ENCODE measurements around the gene C14orf93. TPM values are rescaled to one million over a fixed set of nuclear protein-coding genes. Genes with fewer than 3 reads are reported as not detected.

Gene C14orf93
- total and polyA plus RNA-seq, 9 of the 15 experiments (the other 6 are each of a cell fraction or from before 2014, with no cell fraction given), result 2.2 to 22.4 (median 16.1) TPM

DNA sequence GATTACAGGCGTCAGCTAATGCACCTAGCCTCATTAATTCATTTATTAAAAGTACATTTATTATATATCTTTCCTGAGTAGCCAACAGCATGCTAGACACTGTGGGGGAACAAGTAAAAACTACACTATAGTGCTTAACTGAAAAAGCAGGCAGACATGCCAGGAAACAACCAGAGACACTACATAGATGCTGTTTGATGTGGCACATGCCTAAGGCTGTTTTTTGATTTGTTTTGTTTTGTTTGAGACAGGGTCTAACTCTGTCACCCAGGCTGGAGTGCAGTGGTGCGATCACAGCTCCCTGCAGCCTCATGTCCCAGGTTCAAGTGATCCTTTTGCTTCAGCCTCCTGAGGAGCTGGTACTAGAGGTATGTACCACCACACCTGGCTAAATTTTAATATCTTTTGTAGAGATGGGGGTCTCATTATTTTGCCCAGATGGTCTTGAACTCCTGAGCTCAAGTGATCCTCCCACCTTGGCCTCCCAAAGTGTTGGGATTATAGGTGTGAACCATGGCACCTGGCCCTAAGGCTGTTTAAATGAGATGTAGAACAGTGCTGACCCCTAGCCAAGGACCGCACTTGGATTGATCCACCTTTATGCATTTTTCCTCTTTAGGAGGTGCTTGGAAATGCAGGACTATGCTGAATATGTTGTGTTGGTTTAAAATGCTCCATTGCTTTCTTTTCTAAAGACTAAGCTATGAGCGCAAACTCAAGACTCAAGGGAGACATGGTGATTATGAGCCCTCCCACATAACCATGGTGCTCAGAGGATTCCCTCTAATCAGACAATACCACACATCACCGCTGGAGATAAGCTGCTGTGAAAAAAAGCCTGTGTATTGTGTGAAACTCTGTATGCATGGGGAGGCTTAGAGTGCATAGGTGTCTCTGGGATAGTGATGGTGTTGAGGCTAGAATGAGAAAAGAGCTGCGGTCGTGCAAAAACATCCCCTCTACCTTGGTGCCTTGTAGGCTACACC is 10.5 kb upstream of the C14orf93 start (continued):
- TF ChIP-seq ZBTB1 (CRISPR knock-in tag; IDR thresholded peaks at IDR 0.05; ENCODE audit: borderline replicate concordance, low read depth), result no peak
- TF ChIP-seq KAT8 (IDR thresholded peaks at IDR 0.05; ENCODE audit: low read depth), result no peak
- peak; percentile 64 for TF ChIP-seq HDAC2 (IDR thresholded peaks at IDR 0.05)
- TF ChIP-seq NR1H2 (CRISPR knock-in tag; IDR thresholded peaks at IDR 0.05), result no peak
- TF ChIP-seq TCF3 (CRISPR knock-in tag; IDR thresholded peaks at IDR 0.05), result peak; percentile 92
- TF ChIP-seq ELF1 (tag; IDR thresholded peaks at IDR 0.05), result no peak
- TF ChIP-seq ZFX (CRISPR knock-in tag; IDR thresholded peaks at IDR 0.05), result no peak
- TF ChIP-seq ZNF445 (CRISPR knock-in tag; IDR thresholded peaks at IDR 0.05; ENCODE audit: low read depth), result no peak
- TF ChIP-seq HMG20A (CRISPR knock-in tag; conservative IDR thresholded peaks at IDR 0.05), result no peak
- TF ChIP-seq, protein P1, sequence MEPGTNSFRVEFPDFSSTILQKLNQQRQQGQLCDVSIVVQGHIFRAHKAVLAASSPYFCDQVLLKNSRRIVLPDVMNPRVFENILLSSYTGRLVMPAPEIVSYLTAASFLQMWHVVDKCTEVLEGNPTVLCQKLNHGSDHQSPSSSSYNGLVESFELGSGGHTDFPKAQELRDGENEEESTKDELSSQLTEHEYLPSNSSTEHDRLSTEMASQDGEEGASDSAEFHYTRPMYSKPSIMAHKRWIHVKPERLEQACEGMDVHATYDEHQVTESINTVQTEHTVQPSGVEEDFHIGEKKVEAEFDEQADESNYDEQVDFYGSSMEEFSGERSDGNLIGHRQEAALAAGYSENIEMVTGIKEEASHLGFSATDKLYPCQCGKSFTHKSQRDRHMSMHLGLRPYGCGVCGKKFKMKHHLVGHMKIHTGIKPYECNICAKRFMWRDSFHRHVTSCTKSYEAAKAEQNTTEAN (CRISPR knock-in tag; IDR thresholded peaks at IDR 0.05), result no peak
- peak; percentile 71; the same call in 1 of the 2 replicates for TF ChIP-seq SMARCC2 (IDR thresholded peaks at IDR 0.05; ENCODE audit: low read depth)
- no peak for TF ChIP-seq ZNF75A (CRISPR knock-in tag; IDR thresholded peaks at IDR 0.05)
- TF ChIP-seq PPARD (CRISPR knock-in tag; IDR thresholded peaks at IDR 0.05), result no peak
- TF ChIP-seq MAFG (tag; conservative IDR thresholded peaks at IDR 0.05), result no peak
- TF ChIP-seq, protein P2, sequence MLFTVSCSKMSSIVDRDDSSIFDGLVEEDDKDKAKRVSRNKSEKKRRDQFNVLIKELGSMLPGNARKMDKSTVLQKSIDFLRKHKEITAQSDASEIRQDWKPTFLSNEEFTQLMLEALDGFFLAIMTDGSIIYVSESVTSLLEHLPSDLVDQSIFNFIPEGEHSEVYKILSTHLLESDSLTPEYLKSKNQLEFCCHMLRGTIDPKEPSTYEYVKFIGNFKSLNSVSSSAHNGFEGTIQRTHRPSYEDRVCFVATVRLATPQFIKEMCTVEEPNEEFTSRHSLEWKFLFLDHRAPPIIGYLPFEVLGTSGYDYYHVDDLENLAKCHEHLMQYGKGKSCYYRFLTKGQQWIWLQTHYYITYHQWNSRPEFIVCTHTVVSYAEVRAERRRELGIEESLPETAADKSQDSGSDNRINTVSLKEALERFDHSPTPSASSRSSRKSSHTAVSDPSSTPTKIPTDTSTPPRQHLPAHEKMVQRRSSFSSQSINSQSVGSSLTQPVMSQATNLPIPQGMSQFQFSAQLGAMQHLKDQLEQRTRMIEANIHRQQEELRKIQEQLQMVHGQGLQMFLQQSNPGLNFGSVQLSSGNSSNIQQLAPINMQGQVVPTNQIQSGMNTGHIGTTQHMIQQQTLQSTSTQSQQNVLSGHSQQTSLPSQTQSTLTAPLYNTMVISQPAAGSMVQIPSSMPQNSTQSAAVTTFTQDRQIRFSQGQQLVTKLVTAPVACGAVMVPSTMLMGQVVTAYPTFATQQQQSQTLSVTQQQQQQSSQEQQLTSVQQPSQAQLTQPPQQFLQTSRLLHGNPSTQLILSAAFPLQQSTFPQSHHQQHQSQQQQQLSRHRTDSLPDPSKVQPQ (CRISPR knock-in tag; IDR thresholded peaks at IDR 0.05; ENCODE audit: borderline replicate concordance), result no peak
- no peak; the same call in 1 of the 2 replicates for TF ChIP-seq ZNF143 (CRISPR knock-in tag; IDR thresholded peaks at IDR 0.05)
- no peak for TF ChIP-seq ZNF124 (CRISPR knock-in tag; IDR thresholded peaks at IDR 0.05)
- peak; percentile 74; the same call in 1 of the 2 replicates for TF ChIP-seq ZEB2 (IDR thresholded peaks at IDR 0.05)
- no peak for TF ChIP-seq POLR2AphosphoS2 (IDR thresholded peaks at IDR 0.05; ENCODE audit: low read length)
- TF ChIP-seq GTF2E2 (tag; IDR thresholded peaks at IDR 0.05), result no peak
- no peak for TF ChIP-seq ZNF699 (CRISPR knock-in tag; IDR thresholded peaks at IDR 0.05; ENCODE audit: insufficient replicate concordance)
- TF ChIP-seq HSF4 (CRISPR knock-in tag; IDR thresholded peaks at IDR 0.05; ENCODE audit: borderline replicate concordance), result no peak
- TF ChIP-seq, protein P3, sequence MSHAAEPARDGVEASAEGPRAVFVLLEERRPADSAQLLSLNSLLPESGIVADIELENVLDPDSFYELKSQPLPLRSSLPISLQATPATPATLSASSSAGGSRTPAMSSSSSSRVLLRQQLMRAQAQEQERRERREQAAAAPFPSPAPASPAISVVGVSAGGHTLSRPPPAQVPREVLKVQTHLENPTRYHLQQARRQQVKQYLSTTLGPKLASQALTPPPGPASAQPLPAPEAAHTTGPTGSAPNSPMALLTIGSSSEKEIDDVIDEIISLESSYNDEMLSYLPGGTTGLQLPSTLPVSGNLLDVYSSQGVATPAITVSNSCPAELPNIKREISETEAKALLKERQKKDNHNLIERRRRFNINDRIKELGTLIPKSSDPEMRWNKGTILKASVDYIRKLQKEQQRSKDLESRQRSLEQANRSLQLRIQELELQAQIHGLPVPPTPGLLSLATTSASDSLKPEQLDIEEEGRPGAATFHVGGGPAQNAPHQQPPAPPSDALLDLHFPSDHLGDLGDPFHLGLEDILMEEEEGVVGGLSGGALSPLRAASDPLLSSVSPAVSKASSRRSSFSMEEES (CRISPR knock-in tag; IDR thresholded peaks at IDR 0.05), result no peak
- no peak for TF ChIP-seq PTBP1 (IDR thresholded peaks at IDR 0.05; ENCODE audit: low read depth, low read length)
